Skeletal muscle cell (primary cell): ENCODE results near the gene ELOA.
"Not testable (repeated sequence)": the region's sequence is repeated elsewhere in the genome, so short reads cannot be mapped to it uniquely, and the experiment has no call there.

Source experiments
- DNase-seq: peaks from one replicate; pipeline ENCODE4 v3.0.0-alpha.2; 2010; ENCODE audit warnings: low read depth
- H3K4me3 ChIP-seq: 2 replicates; pipeline ENCODE4 v1.5.1; 2011; ENCODE audit warnings: low read depth, mild to moderate bottlenecking, control low read depth, low read length, moderate library complexity

ELOA gene

DNA sequence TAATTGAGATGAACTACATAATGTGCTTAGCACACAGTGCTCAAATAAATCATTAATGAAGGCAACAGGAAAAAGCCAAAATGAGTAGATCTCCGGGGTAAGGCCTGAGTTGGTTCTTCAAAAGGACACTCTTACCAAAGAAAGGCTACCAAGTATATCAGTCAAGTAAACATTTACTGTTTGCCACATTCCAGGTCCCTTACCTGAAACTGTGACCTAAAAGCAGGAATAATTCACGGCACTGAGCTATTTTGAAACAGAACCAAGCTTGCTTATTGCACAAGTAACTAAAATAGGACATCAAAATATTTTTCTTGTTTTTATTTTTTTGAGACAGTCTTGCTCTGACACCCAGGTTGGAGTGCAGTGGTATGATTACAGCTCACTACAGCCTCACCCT is 32.9 kb downstream of the ELOA start:
- H3K4me3 ChIP-seq = no peak overlapping the region
- DNase-seq = no peak

DNA sequence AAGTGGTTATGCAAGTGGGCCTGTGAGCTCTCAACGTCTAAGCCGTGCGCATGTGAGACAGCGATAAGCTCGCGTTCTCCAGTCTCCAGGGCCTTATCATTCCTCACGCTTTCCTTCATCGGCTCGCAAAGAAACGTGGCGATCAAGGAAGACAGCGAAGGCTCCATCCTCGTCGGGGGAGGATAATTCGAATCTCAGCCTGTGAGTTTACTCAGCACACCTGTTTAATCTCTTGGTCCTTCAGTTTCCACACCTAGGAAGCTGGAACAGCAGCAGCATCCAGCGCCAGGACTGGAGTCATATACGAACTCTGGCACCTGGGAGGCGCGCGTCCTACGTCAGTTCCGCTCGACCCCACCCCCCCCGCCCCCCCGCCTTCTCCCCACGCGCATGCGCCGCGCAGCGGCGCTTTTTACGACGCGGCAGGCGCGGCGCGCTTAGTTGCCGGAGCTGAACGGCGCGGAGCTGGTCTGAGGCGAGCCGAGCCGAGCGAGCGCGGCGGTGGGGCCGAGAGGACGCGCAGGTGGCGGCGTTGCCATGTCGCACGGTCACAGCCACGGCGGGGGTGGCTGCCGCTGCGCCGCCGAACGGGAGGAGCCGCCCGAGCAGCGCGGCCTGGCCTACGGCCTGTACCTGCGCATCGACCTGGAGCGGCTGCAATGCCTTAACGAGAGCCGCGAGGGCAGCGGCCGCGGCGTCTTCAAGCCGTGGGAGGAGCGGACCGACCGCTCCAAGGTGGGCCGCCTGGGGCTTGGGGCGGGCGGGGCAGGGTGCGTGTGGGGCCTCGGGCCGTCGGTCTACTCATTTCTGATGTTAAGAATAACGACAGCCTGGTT is 34.9 kb downstream of the ELOA start, which contains the start of gene PITHD1:
PITHD1 (plus strand) TSS at position 440 of the 836 bp plus-strand sequence; CDS start at position 538, 98 bp downstream.
- DNase-seq = no peak
- peak within 1 kb of the TSS; percentile 73 for H3K4me3 ChIP-seq

DNA sequence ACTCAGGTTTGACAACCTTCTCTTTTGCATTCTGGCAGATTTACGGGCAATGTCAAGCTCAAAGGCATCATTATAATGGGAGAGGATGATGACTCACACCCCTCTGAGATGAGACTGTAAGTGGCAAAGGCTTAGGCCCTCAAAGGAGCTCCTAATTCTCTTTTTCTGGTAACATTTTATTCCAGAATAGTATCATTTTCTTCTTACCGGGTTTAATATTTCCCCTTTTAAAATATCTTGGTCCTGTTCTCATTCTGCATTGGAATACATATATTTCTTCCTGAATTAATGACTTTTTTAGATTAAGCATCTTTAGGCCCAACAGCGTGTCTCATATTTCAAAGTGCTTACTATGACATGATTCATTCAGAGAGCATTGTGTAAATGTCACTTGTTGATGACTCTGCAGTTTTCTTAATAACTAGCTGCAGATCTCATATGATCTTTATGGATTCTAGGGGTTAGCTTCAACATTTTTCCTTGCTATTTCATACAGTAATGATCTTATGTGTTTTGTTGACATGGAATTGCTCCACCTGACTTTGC is 36.6 kb downstream of the ELOA start:
- no peak for DNase-seq
- peak overlapping the region; percentile 73 for H3K4me3 ChIP-seq

DNA sequence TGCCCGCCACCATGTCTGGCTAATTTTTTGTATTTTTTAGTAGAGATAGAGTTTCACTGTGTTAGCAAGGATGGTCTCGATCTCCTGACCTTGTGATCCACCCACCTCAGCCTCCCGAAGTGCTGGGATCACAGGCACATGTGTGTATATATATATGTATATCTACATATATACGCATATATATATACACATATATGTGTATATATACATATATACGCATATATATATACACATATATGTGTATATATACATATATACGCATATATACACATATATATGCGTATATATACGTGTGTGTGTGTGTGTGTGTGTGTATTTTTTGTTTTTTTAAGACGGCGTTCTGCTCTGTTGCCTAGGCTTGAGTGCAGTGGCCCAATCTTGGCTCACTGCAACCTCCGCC is 39.9 kb downstream of the ELOA start:
- DNase-seq, H3K4me3 ChIP-seq: not testable (repeated sequence)

DNA sequence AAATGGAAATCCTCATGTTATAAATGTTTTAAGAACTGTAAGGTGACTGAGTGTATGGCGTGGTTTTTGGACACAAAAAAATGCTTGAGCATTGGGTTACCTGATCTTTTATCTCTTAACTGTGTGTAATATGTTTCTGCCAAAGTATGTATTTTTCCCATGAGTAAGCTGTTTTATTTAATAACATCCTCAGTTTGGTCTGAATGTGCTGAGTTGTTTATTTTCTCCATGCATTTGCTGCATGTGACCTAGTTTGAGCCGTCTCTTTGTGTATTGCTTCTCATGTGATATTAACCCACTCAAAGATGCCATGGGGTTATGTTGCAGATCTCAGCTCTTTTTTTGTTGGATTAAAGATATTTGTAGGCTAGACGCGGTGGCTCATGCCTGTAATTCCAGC is 41.6 kb downstream of the ELOA start:
- DNase-seq = no peak
- no peak overlapping the region for H3K4me3 ChIP-seq

DNA sequence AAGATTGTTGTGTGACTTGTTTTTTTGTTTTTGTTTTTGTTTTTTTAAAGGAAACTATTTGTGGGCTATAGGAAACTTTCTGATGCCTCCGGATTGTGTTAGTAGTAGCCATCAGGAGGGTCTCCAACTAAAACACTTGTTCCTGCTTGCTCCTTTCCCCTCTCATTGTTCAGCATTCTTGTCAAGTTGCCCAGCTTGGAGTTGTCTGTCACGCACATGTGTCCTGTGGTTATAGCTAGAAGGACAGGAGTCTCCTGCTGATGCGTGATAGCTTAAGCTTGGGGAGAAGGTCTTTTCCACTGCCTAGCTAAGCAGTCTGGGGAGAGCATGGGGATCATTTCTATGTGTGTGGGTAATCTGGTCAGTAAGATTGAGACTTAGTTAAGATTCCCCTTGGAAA is 44.4 kb downstream of the ELOA start:
- no peak for DNase-seq
- H3K4me3 ChIP-seq = no peak overlapping the region

DNA sequence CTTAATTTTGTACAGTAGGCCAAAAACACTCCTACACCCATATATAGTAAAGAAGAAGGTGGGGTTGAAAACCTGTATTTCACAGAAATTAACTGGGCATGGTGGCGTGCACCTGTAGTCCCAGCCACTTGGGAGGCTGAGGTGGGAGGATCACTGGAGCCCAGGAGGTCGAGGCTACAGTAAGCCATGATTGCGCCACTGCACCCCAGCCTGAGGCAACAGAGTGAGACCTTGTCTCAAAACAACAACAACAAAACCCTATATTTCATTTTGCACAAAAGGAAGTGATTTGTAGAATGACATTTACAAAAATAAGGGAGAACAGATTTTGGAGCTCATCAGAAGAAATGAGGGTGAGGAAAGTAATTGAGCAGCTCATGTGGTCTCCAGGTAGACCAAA is 45.4 kb downstream of the ELOA start:
- H3K4me3 ChIP-seq = no peak overlapping the region
- DNase-seq = no peak

DNA sequence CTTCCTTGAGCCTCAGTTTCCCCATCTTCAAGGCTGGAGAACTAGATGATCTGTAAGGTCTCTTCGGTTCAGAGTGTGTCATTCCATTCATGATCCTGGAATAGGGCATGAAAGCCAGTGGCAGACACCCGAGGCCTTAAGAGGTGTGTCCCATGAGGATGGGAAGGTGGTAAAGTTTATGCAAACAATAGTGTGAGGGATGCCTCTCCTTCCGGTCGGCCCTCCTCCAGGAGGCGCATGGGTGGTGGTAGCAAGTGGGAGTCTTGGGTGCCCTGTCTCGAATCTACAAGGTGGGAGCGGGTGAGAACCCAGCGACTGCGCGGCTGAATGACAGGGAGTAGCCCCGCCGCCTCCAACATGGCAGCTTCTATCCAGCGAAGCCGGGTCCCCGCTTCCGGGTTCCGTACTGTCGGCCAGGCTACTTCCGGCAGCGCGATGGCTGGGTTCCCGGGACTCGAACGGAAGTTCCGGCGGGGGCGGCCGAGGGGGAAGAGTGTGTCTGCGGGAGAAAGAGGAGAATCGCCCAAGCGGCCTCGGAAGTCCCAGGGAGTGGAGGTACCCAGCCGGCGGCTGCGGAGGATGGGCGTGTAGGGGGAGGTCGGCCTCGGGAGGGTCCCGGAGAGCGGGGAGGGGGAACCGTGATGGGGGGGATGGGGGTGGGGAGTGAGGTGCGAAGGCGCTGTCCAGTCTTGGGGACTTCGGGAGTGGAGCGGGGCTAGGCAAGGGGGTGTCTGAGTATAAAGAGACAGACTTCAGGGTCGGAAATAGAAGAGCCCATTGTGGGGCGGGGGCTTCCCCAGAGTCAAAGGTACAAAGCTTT is 47.6 kb downstream of the ELOA start, which contains the start of gene LYPLA2:
LYPLA2 (plus strand) TSS at position 450 of the 820 bp plus-strand sequence. CDS start 1,538 bp downstream, outside the sequence.
- DNase-seq = peak; percentile 67
- H3K4me3 ChIP-seq = peak within 1 kb of the TSS; percentile 95

DNA sequence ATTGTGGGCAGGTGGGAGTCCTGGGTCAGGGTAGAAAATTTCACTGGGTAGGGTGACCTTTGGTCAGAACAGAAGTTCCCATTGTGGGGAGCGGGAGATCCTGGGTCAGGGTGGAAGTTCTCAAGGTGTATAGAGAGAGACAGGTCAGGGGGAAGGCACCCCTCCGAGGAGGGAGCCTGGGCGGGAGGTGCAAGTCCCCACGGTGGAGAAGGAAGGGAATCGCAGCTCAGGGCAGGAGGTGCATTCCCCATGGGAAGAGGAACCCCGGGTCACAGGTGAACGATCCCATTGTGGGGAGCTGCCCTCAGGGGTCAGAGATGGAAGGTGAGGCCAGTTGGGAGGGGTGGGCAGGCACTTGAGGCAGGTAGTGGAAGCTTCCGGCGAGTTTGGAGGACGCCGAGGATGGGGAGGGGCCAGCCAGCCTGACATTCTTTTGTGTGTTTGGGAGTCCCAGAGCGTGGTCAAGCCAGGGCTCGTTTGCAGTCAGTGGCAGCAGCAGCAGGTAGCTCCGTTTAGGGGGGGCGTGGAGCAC is 48.3 kb downstream of the ELOA start:
- no peak for DNase-seq
- peak overlapping the region; percentile 95 for H3K4me3 ChIP-seq

DNA sequence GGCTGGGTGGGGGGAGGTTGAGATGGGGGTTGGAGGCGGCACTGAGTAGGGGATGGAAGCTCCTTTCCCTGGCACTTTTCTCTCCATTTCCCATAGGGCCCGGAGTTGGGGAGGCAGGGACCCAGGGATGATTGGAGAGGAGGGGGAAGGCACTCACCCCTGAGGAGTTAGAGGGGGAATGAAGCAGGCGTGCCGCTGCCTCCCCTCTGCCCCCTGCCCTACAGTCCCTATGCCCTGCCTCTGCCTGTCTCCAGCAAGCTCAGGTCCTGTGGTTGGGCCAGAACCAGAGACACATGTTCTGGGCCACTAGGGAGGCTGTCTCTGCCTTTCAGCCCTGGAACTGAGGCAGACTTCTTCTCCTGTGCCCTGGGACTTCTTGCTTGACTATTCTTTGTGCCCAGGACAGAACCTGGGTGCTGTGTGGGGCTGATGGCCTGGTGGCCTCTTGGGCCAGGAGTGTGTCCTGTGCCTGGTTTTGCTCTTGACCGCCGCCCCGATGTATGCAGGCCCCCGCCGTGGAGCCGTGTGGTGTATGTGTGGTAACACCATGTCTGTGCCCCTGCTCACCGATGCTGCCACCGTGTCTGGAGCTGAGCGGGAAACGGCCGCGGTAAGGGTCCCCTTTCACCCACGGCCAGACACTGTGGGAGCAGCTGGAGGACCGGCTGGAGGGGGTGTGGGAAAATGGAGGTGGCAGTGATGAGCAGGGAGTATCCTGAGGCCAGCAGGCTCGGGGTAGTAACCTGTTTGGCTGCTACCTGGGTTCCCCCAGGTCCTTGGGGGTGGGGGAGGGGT is 49.1 kb downstream of the ELOA start:
- no peak for DNase-seq
- peak overlapping the region; percentile 95 for H3K4me3 ChIP-seq

DNA sequence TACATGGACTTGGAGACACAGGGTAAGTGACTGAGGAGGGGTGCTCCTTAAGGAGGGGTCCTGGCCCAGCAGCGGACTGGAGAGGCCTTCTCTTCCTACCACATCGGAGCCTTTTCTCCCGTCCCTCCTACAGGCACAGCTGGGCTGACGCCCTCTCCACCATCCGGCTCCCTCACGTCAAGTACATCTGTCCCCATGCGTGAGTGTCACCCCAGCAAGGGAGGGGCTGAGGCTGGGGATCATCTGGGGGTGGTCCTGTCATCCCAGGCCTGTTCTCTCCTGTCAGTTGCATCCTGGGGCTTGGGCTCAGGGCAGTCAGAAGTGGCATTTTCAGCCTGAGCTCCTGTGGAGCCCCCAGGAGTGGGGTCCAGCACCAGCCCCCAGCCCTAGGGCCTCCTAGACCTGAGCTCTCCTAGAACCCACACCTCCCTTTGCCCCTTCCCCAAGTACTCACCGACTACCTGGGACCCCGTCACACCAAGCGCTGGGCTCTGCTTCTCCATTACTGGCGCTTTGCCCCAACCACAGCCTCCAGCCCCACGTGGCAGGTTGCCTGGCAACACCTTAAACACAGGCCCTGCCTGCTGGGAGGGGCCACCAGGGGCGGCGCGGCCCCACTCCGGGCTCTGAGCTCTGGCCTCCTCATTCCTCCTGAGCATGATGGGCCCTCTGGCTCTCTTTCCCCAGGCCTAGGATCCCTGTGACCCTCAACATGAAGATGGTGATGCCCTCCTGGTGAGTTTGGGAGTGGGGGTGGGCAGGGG is 49.9 kb downstream of the ELOA start:
- H3K4me3 ChIP-seq = no peak overlapping the region
- no peak for DNase-seq

DNA sequence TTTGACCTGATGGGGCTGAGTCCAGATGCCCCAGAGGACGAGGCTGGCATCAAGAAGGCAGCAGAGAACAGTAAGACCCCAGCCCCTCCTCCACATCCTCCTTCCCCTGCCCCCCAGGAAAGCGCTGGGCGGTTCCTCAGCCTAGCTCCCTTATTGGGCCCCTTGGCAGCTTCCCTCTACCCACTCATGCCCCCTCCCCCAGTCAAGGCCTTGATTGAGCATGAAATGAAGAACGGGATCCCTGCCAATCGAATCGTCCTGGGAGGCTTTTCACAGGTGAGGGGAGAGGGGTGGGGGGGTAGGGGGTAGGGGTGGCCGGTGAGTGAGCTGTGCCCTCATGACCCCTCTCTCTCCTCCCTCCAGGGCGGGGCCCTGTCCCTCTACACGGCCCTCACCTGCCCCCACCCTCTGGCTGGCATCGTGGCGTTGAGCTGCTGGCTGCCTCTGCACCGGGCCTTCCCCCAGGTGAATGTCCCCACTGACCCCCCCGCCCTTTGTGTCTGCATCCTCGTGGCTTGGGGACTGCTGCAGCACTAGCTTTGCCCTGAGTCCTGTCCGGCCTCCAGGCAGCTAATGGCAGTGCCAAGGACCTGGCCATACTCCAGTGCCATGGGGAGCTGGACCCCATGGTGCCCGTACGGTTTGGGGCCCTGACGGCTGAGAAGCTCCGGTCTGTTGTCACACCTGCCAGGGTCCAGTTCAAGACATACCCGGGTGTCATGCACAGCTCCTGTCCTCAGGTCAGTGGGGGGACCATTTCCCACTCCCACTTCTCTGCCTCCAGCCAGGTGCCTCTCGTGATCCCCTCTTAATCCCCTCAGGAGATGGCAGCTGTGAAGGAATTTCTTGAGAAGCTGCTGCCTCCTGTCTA is 50.8 kb downstream of the ELOA start:
- H3K4me3 ChIP-seq = no peak overlapping the region

DNA sequence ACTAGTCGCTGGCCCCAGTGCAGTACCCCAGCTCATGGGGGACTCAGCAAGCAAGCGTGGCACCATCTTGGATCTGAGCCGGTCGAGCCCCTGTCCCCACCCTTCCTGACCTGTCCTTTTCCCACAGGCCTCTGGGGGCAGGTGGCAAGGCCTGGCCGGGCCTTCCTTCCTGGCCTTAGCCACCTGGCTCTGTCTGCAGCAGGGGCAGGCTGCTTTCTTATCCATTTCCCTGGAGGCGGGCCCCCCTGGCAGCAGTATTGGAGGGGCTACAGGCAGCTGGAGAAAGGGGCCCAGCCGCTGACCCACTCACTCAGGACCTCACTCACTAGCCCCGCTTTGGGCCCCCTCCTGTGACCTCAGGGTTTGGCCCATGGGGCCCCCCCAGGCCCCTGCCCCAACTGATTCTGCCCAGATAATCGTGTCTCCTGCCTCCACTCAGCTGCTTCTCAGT is 51.5 kb downstream of the ELOA start:
- DNase-seq = not testable (repeated sequence)

More for the DNA sequence above, 50.8 kb downstream of the ELOA start:
- no peak for DNase-seq

DNA sequence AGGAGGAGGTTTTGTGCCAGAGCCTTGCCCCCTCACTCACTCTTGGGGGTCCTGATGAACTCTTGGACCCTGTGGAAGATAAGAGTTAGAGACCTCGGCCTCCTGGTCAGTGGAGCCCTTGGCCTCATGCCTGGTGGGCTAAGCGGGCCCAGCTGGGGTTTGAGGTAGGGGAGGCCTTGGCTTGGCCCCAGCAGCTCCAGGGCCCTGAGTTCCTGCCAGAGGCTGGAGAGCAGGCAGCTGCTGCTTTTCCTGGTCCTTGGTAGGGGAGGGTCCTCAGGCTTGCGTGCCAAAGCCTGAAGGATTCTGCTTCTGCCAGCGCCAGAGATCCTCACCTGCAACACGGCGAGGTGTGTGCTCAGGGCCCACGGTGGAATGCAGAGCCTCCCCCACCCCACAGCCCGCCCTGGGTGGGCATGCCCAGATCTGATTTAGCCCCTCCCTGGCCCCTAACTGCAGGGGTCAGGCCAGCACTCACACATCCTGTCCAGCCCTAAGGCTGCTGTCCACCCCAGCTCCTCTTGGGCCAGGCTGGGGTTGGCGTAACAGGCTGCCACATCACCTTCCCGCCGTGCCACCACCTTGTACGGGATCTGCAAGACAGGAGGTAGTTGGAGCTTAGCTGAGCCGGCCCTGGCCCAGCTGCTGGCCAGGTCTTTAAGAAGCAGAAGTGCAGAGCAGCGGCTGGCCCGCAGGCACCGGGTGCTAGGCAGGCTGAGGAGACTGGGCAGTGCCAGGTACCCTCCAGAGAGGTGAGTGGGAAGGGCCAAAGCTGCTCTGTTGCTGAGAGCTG is 52.6 kb downstream of the ELOA start:
- H3K4me3 ChIP-seq = no peak overlapping the region
- no peak for DNase-seq

More for the DNA sequence above, 51.5 kb downstream of the ELOA start:
- H3K4me3 ChIP-seq = not testable (repeated sequence)

DNA sequence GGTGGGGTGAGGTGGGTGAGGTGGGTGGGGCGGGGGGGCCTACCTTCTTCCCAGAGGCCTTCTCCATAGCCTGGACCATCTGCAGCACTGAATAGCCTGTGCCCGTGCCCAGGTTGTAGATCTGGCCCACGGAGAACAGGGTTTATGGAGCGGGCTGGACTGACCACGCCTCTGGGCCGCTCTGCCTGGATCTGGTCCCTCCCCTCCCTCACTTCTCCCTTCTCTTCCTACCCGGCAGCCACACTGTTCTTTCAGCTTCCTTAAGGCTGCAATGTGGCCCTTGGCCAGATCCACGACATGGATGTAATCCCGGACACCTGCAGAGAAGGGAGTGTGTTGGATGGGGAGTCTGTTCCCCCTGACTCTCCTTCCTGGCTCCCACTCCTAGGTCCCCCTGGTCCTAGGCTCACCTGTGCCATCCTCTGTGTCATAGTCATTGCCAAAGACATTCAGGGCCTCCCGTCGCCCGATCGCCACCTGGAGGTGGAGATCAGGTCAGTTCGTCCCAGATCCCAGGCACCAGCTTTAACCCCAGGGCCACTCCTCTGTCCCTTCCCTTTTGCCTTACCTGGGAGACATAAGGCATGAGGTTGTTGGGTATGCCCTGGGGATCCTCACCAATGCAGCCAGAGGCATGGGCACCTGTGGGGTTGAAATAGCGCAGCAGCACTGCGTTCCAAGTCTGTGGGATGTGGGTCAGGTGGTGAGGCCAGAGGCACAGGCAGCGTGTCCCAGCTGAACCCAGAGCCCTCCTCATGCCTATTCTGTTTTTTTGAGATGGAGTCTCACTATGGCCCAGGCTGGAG is 53.4 kb downstream of the ELOA start:
- H3K4me3 ChIP-seq = no peak overlapping the region
- DNase-seq = no peak
